Superior temporal gyrus (tissue), 1 donor: ENCODE results near the gene LRP4.
"Not testable (repeated sequence)": the region's sequence is repeated elsewhere in the genome, so short reads cannot be mapped to it uniquely, and the experiment has no call there.

Source experiments
- DNase-seq: peaks from one replicate; pipeline ENCODE4 v3.0.0-alpha.2; 2016; ENCODE audit errors: extremely low spot score

Gene LRP4, protein sequence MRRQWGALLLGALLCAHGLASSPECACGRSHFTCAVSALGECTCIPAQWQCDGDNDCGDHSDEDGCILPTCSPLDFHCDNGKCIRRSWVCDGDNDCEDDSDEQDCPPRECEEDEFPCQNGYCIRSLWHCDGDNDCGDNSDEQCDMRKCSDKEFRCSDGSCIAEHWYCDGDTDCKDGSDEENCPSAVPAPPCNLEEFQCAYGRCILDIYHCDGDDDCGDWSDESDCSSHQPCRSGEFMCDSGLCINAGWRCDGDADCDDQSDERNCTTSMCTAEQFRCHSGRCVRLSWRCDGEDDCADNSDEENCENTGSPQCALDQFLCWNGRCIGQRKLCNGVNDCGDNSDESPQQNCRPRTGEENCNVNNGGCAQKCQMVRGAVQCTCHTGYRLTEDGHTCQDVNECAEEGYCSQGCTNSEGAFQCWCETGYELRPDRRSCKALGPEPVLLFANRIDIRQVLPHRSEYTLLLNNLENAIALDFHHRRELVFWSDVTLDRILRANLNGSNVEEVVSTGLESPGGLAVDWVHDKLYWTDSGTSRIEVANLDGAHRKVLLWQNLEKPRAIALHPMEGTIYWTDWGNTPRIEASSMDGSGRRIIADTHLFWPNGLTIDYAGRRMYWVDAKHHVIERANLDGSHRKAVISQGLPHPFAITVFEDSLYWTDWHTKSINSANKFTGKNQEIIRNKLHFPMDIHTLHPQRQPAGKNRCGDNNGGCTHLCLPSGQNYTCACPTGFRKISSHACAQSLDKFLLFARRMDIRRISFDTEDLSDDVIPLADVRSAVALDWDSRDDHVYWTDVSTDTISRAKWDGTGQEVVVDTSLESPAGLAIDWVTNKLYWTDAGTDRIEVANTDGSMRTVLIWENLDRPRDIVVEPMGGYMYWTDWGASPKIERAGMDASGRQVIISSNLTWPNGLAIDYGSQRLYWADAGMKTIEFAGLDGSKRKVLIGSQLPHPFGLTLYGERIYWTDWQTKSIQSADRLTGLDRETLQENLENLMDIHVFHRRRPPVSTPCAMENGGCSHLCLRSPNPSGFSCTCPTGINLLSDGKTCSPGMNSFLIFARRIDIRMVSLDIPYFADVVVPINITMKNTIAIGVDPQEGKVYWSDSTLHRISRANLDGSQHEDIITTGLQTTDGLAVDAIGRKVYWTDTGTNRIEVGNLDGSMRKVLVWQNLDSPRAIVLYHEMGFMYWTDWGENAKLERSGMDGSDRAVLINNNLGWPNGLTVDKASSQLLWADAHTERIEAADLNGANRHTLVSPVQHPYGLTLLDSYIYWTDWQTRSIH (N-terminal part only)

DNA sequence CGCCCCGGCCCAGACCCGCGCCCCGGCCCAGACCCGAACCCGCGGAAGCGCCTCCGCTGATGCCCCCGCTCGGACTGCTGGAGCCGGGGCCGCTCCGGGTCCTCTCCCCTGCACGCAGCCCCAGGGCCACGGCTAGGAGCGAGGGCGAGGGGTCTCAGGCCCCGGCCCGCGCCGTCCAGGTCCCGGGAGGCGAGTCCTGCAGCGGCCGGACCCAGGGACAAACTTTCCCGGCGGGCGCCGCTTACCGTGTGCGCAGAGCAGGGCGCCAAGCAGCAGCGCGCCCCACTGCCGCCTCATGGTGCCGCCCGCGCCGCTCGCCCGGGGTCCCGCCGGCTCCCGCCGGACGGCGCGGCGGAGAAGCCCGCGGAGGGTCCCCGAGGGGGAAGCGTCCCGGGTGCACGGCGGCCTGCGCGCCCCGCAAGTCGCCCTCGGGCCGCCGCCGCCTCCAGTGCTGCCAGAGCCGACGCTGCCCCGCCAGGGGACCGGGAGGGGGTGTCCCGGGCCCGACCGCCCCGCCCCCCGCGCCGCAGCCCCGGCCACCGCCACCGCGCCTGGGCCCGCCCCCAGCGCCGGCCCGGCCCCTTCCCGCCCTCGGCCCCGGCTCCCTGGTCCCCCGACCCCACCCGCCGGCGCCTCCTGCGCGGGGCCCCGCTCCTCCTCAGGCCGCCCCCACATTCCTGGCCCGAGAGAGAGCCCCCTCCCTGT, at the start of gene LRP4:
Gene LRP4, minus strand, starts transcription at position 468 of the 705 bp plus-strand sequence. Its CDS starts 171 bp downstream, at position 297.
- peak; percentile 26 for DNase-seq

DNA sequence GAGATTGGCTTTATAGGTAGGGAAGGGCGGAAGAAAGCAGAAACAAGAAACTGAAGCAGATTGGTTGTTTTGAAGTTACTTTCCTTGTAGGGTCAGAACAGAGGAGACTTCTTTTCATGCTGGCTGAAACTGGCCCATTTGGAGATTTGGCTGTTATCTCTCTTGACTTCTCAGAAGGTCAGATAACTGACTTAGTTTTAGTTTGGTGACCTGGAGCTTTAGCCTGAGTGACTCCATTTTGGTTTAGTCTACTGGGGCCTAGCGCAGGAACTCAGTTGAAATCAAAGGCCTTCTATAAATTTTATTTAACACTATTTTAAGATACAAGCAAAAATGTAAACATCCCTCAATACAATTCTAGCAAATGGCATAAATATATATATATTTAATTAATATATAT, 49.6 kb upstream of the LRP4 start:
- no peak for DNase-seq

DNA sequence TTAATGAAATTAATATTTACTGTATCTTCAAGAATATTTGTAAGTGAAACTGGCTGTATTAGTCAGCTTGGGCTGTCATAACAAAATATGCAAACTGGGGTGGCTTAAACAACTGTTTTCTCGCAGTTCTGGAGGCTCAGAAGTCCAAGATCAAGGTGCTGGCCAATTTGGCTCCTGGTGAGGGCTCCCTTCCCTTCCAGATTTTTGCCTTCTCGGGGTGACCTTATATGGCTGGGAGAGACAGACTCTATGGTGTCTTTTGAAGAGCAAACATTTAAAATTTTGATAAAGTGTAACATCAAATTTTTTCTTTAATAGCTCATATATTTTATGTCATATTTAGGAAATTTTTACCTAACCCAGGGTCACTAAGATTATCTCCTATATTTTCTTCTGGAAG, 48.4 kb upstream of the LRP4 start:
- DNase-seq = no peak

DNA sequence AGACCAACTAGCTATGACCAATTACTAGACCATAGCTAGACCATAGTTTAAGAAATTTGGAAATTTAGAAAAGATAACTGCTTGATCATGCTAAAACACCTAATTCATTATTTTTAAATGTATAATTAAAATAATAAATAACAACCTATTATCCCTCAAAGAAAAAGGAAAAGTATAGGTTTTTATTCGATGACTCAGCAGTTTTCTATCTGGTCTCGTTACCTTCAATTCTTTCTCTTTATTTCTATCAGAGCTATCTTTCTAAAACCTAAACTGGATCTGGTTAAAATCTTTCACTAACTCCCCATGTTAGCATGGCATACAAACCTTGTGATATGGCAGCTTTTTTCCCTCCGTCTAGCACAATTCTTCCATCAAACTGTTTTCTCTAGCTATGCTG, 45.5 kb upstream of the LRP4 start:
- DNase-seq = no peak

DNA sequence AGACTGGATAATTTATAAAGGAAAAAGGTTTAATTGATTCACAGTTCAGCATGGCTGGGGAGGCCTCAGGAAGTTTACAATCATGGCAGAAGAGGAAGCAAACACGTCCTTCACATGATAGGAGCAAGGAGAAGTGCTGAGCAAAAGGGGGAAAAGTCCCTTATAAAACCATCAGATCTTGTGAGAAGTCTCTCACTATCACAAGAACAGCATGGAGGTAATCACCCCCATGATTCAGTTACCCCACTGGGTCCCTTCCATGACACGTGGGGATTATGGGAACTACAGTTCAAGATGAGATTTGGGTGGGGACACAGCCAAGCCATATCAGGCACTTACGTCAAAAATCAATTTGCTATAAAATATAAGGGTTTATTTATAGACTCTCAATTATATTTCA, 43.5 kb upstream of the LRP4 start:
- DNase-seq = not testable (repeated sequence)

DNA sequence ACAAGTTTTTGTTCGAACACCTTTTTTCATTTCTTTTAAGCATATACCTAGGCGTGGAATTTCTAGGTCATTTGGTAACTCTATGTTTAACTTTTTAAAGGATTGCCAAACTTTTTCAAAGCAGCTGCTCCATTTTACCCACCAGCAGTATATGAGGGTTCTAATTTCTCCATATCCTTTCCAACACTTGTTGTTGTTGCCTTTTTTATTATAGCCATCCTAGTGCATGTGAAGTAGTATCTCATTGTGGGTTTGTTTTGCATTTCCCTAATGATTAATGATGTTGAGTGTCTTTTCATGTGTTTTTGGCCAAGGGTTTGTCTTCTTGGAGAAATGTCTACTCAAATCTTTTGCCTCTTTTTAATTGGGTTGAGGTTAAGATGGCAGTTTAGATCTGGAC, 42.7 kb upstream of the LRP4 start:
- DNase-seq = no peak

DNA sequence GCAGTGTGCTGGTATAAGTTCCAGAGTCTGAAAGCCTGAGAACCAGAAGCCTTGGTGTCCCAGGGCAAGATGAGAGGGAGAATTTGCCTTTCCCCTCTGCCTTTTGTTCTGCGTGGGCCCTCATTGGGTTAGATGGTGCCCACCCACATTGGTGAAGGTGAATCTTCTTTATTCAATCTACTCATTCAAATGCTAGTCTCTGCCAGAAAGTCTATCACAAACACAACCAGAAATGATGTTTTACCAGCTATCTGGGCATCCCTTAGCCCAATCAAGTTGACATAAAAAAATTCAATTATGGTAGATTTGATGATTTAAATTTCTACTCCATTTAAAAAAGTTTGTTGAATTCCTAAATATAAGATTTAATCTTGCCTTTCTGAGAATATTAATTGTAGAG, 40.4 kb upstream of the LRP4 start:
- no peak for DNase-seq

DNA sequence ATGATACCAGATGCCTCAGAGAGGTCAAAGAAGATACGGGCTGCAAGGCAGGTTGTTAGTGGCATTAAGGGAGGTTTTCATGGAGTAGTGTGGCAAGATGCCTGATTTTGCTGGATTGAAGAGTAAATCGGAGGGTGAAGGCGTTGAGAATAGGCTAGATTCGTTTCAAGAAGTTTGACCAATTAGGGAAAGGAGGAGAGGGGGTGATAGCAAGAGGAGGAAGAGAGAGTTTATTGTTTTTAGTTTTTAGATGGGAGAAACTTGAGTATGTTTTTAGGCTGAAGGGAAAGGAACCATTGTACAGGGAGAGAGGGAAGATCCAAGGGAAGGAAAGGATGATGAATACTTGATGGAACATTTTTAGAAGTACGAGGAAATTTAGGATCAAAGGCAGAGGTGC, 34.7 kb upstream of the LRP4 start:
- no peak for DNase-seq

DNA sequence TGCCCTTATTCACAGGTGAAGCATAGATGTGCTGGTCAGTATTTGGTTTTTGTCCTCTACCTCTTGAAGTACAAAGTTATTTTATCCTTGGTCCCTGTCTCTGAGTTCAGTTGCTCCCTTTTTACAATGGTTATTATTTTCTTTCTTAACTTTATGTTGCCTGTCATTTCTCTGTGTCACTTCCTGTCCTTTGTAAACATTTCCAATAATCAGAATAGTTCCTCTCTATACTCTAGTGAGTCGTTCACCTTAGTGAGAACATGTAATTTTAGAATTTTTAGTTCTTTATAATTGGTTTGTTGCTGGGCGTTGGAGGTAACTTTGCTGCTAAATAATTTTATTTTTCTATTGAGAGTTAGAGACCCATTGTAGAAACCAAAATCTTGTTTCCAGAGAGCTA, 34.2 kb upstream of the LRP4 start:
- no peak for DNase-seq

DNA sequence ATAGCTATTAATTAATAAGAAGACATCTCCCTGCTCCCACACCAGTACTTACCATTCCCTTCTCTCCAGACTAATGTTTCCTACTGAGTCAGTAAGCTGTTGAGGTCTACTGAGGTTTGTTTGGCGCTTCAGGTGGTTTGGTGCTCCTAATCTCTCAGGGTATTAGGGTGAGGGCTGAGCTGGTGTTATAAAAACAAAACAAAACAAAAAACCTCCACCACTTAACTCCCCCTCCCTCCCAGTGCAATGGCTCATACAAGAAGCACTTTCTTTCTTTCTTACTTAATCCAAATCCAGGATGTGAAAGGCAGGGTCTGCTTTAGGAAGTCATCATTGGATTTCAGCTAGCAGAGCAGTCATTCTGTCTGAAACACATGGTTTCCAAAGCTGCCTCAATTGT, 33.5 kb upstream of the LRP4 start:
- DNase-seq = no peak

DNA sequence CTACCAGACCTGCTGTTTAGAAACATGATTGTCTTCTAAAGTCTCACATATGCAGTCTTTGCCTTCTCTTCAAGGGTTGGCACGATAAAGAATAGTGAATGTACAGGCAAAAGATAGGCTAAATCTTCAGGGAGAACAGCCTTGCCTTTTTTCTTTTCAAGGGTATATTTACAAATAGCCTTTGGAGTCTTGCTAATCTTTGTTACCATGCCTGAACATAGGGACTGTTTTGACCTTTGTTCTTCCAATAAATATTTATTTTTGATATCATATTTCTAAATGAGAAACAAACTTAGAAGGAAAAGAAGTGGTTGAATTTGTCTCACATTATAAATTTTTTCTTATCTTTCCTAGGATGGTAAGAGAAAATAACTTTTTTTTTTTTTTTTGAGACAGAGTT, 30.9 kb upstream of the LRP4 start:
- no peak for DNase-seq

DNA sequence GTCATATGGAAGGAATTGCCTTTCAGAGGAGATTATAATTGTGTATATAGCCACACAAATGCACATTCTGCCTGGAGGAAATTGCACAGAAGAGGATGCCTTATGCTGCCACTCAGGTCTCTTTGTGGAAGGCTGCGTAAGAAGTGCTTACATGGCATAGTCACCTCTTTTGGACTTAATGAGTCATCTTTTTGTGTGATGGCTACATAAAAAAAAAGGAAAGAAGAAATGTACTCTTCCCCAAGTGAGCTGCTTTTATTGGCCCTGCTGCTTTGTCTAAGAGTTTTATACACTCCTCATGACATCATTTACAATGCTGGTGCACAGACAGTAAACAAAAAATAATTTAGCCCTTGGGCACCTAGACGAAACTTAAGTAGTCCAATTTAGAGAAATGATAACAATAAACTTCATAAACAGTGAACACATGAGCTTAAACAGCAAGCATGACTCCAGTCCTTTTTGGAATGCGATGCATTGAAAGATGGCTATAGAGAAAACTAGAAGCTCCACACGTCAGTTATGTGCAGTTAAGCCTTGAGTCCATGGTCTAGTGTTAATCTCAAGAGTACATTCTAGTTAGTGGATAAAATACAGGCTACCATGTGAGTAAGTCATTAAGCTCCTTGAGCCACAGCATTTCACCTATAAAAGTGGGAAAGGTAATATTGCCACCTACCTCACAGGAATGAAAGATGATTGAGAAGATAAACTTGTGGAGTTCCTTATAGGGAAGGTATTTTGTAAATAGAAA, 30.2 kb upstream of the LRP4 start:
- DNase-seq = no peak

DNA sequence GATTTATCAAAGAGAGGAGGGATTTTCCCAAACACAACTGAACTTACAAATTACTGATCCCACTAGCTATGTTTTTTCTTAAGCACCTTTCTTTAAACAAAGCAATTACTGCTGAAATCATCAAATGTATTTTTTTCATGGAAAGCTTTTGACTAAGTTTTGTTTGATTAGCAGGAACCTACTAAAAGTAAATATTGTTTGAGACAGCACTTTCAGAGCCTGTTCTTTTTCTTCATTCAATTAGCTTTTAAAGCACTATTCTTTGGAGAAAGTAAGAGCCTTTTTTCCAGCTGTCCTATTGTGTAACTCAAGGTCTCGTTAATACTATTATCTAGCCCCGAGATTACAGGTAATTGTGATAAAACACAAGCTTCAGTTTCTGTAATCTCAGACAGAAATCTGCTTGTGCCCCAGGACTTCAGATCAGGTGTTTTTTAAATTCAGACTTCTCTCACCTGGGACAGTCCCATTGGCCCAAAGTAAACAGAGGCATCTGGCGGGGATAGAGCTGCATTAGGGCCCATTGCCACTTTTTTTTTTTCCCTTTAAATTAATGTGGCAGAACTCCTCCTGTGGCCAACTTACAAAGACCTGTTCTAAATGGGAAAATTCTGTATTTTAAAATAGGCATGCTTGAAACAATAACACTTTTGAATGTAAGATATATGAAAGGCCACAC, 29.2 kb upstream of the LRP4 start:
- no peak for DNase-seq

DNA sequence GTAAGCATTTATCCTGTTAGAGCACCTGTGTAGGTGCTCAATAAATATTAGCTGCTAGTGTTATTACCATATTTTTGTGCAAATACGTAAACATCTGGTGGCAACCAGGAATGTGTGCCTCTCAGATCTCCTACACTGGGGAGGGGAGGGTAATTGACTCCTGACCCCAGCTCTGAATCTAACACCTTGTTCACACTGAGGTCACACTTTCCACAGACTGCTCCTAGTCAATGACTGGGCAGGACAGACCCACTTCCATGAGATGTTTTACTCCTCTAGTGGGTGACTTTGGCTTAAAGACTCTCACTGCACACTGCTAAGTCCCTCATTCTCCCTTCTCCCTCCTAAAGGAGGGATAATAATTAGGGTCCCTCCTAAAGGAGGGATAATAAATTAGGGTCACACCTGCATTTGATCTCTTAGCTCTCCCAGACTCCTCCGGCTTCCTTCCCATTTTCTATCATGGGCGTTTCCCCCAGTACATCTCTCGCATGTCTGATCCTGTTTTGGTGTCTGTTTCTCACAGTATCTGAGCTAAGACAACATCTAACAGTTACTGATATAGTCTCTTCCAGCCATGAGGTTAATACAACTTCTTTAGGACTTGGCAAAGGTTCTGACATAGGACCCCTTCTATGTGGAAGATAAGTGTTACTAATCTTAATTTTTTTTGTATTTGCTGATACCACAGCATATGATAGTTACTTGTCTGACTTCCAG, 26.2 kb upstream of the LRP4 start:
- no peak for DNase-seq

DNA sequence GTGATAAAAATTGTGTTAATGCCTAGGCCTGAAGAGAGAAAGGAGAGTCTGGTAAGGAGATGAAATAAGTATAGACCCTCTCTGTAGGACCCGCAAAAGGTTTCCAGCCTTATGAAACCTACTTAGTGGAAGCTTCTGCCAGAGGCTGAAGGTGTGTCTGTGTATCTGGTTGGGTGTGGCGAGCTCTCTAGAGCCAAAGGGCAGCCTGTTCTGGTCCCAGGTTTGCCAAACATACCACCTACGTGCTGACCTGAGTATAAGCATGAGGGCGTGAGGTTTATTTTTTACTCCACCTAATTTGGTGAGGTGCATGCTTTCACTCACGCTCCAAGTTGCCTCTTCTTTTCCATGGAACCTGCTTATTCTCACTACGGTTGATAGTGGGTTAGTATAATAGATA, 23.8 kb upstream of the LRP4 start:
- DNase-seq = no peak

DNA sequence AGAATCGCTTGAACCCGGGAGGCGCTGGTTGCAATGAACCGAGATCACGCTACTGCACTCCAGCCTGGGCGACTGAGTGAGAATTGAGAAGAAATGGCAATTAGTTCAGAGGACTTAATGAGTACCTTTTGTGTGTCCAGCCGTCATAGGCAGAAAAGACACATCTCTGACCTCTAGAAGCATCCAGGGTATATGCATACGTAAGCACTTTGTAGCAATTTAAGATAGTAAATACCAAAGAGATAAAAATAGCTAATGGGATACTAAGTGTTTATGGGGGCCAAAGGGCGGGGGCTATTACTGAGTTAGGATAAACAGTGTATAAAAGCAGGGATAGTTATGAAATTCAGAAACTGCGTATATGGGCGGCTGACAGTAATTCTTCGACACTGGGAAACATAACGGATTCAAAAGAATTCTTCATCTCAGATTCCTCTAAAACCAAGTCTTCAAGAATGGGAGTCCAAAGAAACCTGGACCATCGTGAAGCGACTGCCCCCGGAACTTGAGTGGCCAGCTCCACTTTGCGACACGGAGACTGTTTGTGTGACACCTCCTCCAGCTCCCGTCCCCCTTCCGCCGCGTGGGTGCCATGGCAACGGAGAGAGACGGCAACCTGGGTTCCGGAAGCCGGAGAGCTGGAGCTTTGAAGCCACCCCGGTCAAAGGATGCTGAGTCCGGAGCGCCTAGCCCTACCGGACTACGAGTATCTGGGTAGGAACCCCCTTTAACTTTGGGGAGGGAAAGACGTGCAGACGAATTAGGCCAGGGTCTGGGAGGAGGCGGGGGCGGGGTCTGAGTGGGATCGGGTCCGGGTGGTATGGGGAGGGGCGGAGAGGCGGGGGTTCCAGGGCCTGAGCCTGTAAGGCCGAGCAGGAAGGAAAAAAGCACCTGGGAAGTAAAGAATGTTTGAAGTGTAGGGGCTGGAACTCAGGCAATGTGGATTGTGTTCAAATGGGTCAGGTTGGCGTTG, 18.1 kb upstream of the LRP4 start, which contains the start of gene CSTPP1:
Gene CSTPP1, plus strand, starts transcription at position 624 of the 973 bp plus-strand sequence. Its CDS starts 45 bp downstream, at position 669.
- peak; percentile 93 for DNase-seq

DNA sequence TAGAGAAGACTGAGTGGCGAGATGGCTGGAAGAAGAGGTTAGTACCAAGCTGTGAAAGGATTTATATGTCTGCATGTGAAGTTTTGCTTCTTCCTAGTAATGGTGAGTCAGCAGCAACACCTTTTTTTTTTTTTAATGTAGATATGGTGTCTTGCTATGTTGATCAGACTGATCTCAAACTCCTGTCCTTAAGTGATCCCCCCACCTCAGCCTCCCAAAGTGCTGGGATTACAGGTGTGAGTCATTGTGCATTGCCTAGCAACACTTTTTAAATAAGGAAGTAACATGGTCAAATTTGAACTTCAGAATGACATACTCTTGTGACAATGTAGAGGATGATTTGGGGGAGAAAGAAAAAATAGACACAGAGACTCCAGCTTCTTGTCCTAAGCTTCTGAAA, 11.7 kb upstream of the LRP4 start:
- no peak for DNase-seq

DNA sequence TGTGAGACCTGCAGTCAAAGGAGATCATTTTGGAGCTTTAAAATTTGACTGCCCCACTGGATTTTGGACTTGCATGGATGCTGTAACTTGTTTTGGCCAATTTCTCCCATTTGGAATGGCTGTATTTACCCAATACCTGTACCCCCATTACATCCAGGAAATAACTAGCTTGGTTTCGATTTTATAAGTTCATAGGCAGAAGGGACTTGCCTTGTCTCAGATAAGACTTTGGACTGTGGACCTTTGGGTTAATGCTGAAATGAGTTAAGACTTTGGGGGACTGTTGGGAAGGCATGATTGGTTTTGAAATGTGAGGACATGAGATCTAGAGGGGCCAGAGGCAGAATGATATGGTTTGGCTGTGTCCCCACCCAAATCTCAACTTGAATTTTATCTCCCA, 10.4 kb upstream of the LRP4 start:
- DNase-seq = not testable (repeated sequence)
